ENCODE data around the gene CTNNA3.
"Not testable (repeated sequence)": the region's sequence is repeated elsewhere in the genome, so short reads cannot be mapped to it uniquely, and the experiment has no call there.

Gene CTNNA3

GRCh38 chr10:67696029-67696428, at the start of gene CTNNA3:
Gene CTNNA3, minus strand, starts transcription at chr10:67696195.
- in situ Hi-C loops (cut with HindIII; ENCODE audit: low sequenced_read_pairs): no loop called here

GRCh38 chr10:67735430-67735829, 39.4 kb upstream of the CTNNA3 start:
- in situ Hi-C loops (cut with HindIII; ENCODE audit: low sequenced_read_pairs): no loop called here

- in situ Hi-C loops (cut with HindIII; ENCODE audit: low sequenced_read_pairs): no loop called here
Measured at GRCh38 chr10:67733511-67733910, 37.5 kb upstream of the CTNNA3 start.

GRCh38 chr10:67725567-67725966, 29.6 kb upstream of the CTNNA3 start:
- in situ Hi-C loops (cut with HindIII; ENCODE audit: low sequenced_read_pairs): no loop called here

- in situ Hi-C loops (cut with HindIII; ENCODE audit: low sequenced_read_pairs): no loop called here
Measured at GRCh38 chr10:67723601-67724000, 27.6 kb upstream of the CTNNA3 start.

GRCh38 chr10:67722113-67722512, 26.1 kb upstream of the CTNNA3 start:
- in situ Hi-C loops (cut with HindIII; ENCODE audit: low sequenced_read_pairs): no loop called here

- in situ Hi-C loops (cut with HindIII; ENCODE audit: low sequenced_read_pairs): not testable (repeated sequence)
Measured at GRCh38 chr10:67716455-67716854, 20.5 kb upstream of the CTNNA3 start.

GRCh38 chr10:67705921-67706320, 9.9 kb upstream of the CTNNA3 start:
- in situ Hi-C loops (cut with HindIII; ENCODE audit: low sequenced_read_pairs): no loop called here

GRCh38 chr10:67699613-67700270, 3.7 kb upstream of the CTNNA3 start:
- in situ Hi-C loops (cut with HindIII; ENCODE audit: low sequenced_read_pairs): not testable (repeated sequence)

- in situ Hi-C loops (cut with HindIII; ENCODE audit: low sequenced_read_pairs): no loop called here
Measured at GRCh38 chr10:67698164-67698563, 2.2 kb upstream of the CTNNA3 start.

GRCh38 chr10:67697724-67698131, 1.7 kb upstream of the CTNNA3 start:
- in situ Hi-C loops (cut with HindIII; ENCODE audit: low sequenced_read_pairs): no loop called here

GRCh38 chr10:67696679-67697078, 684 bp upstream of the CTNNA3 start:
- in situ Hi-C loops (cut with HindIII; ENCODE audit: low sequenced_read_pairs): no loop called here

GRCh38 chr10:67695555-67695954, 440 bp downstream of the CTNNA3 start:
- in situ Hi-C loops (cut with HindIII; ENCODE audit: low sequenced_read_pairs): no loop called here

GRCh38 chr10:67691861-67692260, 4.1 kb downstream of the CTNNA3 start:
- in situ Hi-C loops (cut with HindIII; ENCODE audit: low sequenced_read_pairs): not testable (repeated sequence)

- in situ Hi-C loops (cut with HindIII; ENCODE audit: low sequenced_read_pairs): not testable (repeated sequence)
Measured at GRCh38 chr10:67690540-67690939, 5.5 kb downstream of the CTNNA3 start.

GRCh38 chr10:67684140-67684539, 11.9 kb downstream of the CTNNA3 start:
- in situ Hi-C loops (cut with HindIII; ENCODE audit: low sequenced_read_pairs): loop anchor here (5.0 kb wide), 1 partner anchor 88 kb away; no protein-coding TSS in a partner anchor

GRCh38 chr10:67678335-67678974, 17.5 kb downstream of the CTNNA3 start:
- in situ Hi-C loops (cut with HindIII; ENCODE audit: low sequenced_read_pairs): no loop called here

GRCh38 chr10:67676208-67676825, 19.7 kb downstream of the CTNNA3 start:
- in situ Hi-C loops (cut with HindIII; ENCODE audit: low sequenced_read_pairs): no loop called here

GRCh38 chr10:67670401-67670800, 25.6 kb downstream of the CTNNA3 start:
- in situ Hi-C loops (cut with HindIII; ENCODE audit: low sequenced_read_pairs): no loop called here

GRCh38 chr10:67669978-67670377, 26.0 kb downstream of the CTNNA3 start:
- in situ Hi-C loops (cut with HindIII; ENCODE audit: low sequenced_read_pairs): no loop called here

GRCh38 chr10:67668448-67668847, 27.5 kb downstream of the CTNNA3 start:
- in situ Hi-C loops (cut with HindIII; ENCODE audit: low sequenced_read_pairs): no loop called here

- in situ Hi-C loops (cut with HindIII; ENCODE audit: low sequenced_read_pairs): no loop called here
Measured at GRCh38 chr10:67667035-67667425, 29.0 kb downstream of the CTNNA3 start.
